Breast epithelium (tissue), 4 donors: ENCODE measurements around the gene SFRP4. TPM values are rescaled to one million over a fixed set of nuclear protein-coding genes. Genes with fewer than 3 reads are reported as not detected.
A peak's percentile ranks its signal among the peaks of the same experiment; 100 is the strongest.

Experiments
- DNase-seq, 2 donors: peaks; one replicate each; pipeline ENCODE4 v3.0.0-alpha.2; 2019; ENCODE audit warnings: low spot score in 2 of 2
- H3K27ac ChIP-seq, 2 donors: fragments of 200-600 bp; sonication (generic) in 1 of 2; one replicate each; pipeline ENCODE4 v1.5.1; 2016 to 2019; ENCODE audit warnings: mild to moderate bottlenecking in 1 of 2
- H3K27me3 ChIP-seq, 2 donors: fragments of 200-600 bp; sonication (generic) in 1 of 2; one replicate each; pipeline versions ENCODE4 v1.5.1 to v1.6.0; 2017 to 2019; ENCODE audit warnings: control low read depth in 1 of 2, mild to moderate bottlenecking in 1 of 2
- H3K36me3 ChIP-seq: fragments of 200-600 bp; one replicate; pipeline ENCODE4 v1.5.1; 2019
- H3K4me1 ChIP-seq, 2 donors: fragments of 200-600 bp; sonication (generic); one replicate each; pipeline ENCODE4 v1.5.1; 2016 to 2019; ENCODE audit warnings: control low read depth in 1 of 2
- H3K4me3 ChIP-seq, 3 donors: fragments of 200-600 bp; sonication (generic); 1 replicate in 2 of 3; 2 replicates in 1 of 3; pipeline ENCODE4 v1.5.1; 2016 to 2019; ENCODE audit warnings: mild to moderate bottlenecking in 3 of 3, moderate library complexity in 2 of 3
- H3K9me3 ChIP-seq, 2 donors: fragments of 200-600 bp; sonication (generic) in 1 of 2; one replicate each; pipeline ENCODE4 v1.5.1; 2016 to 2019; ENCODE audit warnings: control low read depth in 1 of 2
- CTCF ChIP-seq, 3 donors: fragments of 450-650 bp; IDR thresholded peaks; one replicate each; pipeline ENCODE4 v1.5.1; 2016 to 2017; ENCODE audit warnings: antibody characterized with exemption in 3 of 3, mild to moderate bottlenecking in 3 of 3, moderate library complexity in 3 of 3
- POLR2A ChIP-seq: fragments of 450-650 bp; IDR thresholded peaks from one replicate; pipeline ENCODE4 v1.6.1; 2016; ENCODE audit warnings: antibody characterized with exemption, mild to moderate bottlenecking, moderate library complexity
- POLR2AphosphoS5 ChIP-seq, 3 donors: sonication (generic); formaldehyde crosslinking; IDR thresholded peaks; one replicate each; pipeline ENCODE4 v1.6.1; 2017; ENCODE audit warnings: antibody characterized with exemption in 3 of 3
- intact Hi-C: fragments of 100-400 bp; cut with DNase I; formaldehyde crosslinking; loops from one replicate; pipeline ENCODE4 v1.15.1; 2023; ENCODE audit warnings: low total_unique reads
- total RNA-seq, 3 donors: library from RNA; depleted of rRNA; stranded (reverse); fragments of >200 nt; gene quantifications; one replicate each; pipeline ENCODE4 v1.1.0, GENCODE V29; 2016

Gene SFRP4
- total RNA-seq, result 10 to 100 TPM; 13.3 to 27.2 (median 23.7) TPM

- H3K4me3 ChIP-seq, result peak within 1 kb of the TSS; percentile 51 to 70 (median 64)
- no peak for DNase-seq
- no peaks in the 10 kb centered on the region for H3K36me3 ChIP-seq
- H3K9me3 ChIP-seq, result no peaks in the 10 kb centered on the region
- peak within 1 kb of the TSS; percentile 50 to 76 for H3K27ac ChIP-seq
- H3K4me1 ChIP-seq, result no peaks in the 10 kb centered on the region
- intact Hi-C loops, result no loop called here
- TF ChIP-seq POLR2AphosphoS5 (IDR thresholded peaks at IDR 0.05), result no peak
- TF ChIP-seq POLR2A, result no peak
- TF ChIP-seq CTCF (IDR thresholded peaks at IDR 0.05), result peak; percentile 34 to 59 (median 42)
- H3K27me3 ChIP-seq, result peaks cover 0 to 12% of the 10 kb centered on the region in 2 donors
Measured at GRCh38 chr7:37916673-37917660, at the start of gene SFRP4. SFRP4 (minus strand) TSS chr7:37916817; CDS start chr7:37916537, 280 bp downstream.

GRCh38 chr7:37964196-37964595, 47.6 kb upstream of the SFRP4 start:
- no peaks in the 10 kb centered on the region for H3K4me1 ChIP-seq
- no peak for TF ChIP-seq POLR2AphosphoS5 (IDR thresholded peaks at IDR 0.05)
- no peak for TF ChIP-seq CTCF (IDR thresholded peaks at IDR 0.05)
- TF ChIP-seq POLR2A, result no peak
- no peaks in the 10 kb centered on the region for H3K36me3 ChIP-seq
- intact Hi-C loops, result no loop called here
- no peaks in the 10 kb centered on the region for H3K9me3 ChIP-seq
- DNase-seq, result no peak
- no peak overlapping the region for H3K27ac ChIP-seq
- H3K4me3 ChIP-seq, result no peak overlapping the region
- no peaks in the 10 kb centered on the region for H3K27me3 ChIP-seq

GRCh38 chr7:37961251-37961650, 44.6 kb upstream of the SFRP4 start:
- no peaks in the 10 kb centered on the region for H3K4me1 ChIP-seq
- intact Hi-C loops, result no loop called here
- H3K9me3 ChIP-seq, result no peaks in the 10 kb centered on the region
- H3K36me3 ChIP-seq, result no peaks in the 10 kb centered on the region
- H3K27me3 ChIP-seq, result no peaks in the 10 kb centered on the region
- DNase-seq, result no peak
- TF ChIP-seq POLR2AphosphoS5 (IDR thresholded peaks at IDR 0.05), result no peak
- no peak for TF ChIP-seq POLR2A
- no peak for TF ChIP-seq CTCF (IDR thresholded peaks at IDR 0.05)
- H3K4me3 ChIP-seq, result no peak overlapping the region
- no peak overlapping the region for H3K27ac ChIP-seq

GRCh38 chr7:37960483-37960882, 43.9 kb upstream of the SFRP4 start:
- no peak overlapping the region for H3K4me3 ChIP-seq
- intact Hi-C loops, result no loop called here
- H3K4me1 ChIP-seq, result no peaks in the 10 kb centered on the region
- TF ChIP-seq POLR2AphosphoS5 (IDR thresholded peaks at IDR 0.05), result no peak
- no peak for TF ChIP-seq POLR2A
- TF ChIP-seq CTCF (IDR thresholded peaks at IDR 0.05), result no peak
- H3K36me3 ChIP-seq, result no peaks in the 10 kb centered on the region
- no peaks in the 10 kb centered on the region for H3K9me3 ChIP-seq
- H3K27ac ChIP-seq, result no peak overlapping the region
- no peak for DNase-seq
- no peaks in the 10 kb centered on the region for H3K27me3 ChIP-seq

GRCh38 chr7:37957221-37957970, 40.8 kb upstream of the SFRP4 start:
- intact Hi-C loops, result no loop called here
- DNase-seq, result no peak
- H3K4me3 ChIP-seq, result no peak overlapping the region
- no peaks in the 10 kb centered on the region for H3K4me1 ChIP-seq
- no peaks in the 10 kb centered on the region for H3K36me3 ChIP-seq
- H3K27me3 ChIP-seq, result no peaks in the 10 kb centered on the region
- no peak overlapping the region for H3K27ac ChIP-seq
- TF ChIP-seq CTCF (IDR thresholded peaks at IDR 0.05) (no peak), POLR2AphosphoS5 (IDR thresholded peaks at IDR 0.05) (no peak), POLR2A (no peak)
- H3K9me3 ChIP-seq, result no peaks in the 10 kb centered on the region
